Activated CD4-positive, alpha-beta T cell treated with anti-CD3 and anti-CD28 coated beads, Interleukin-2, amount 50 U/mL, for 1 hour (primary cell): ENCODE measurements around the gene SLC16A3.
"Not testable (repeated sequence)": the region's sequence is repeated elsewhere in the genome, so short reads cannot be mapped to it uniquely, and the experiment has no call there.

ENCODE experiments used
- DNase-seq: peaks from one replicate; pipeline ENCODE4 v3.0.0-alpha.2; 2020

Gene SLC16A3

DNA sequence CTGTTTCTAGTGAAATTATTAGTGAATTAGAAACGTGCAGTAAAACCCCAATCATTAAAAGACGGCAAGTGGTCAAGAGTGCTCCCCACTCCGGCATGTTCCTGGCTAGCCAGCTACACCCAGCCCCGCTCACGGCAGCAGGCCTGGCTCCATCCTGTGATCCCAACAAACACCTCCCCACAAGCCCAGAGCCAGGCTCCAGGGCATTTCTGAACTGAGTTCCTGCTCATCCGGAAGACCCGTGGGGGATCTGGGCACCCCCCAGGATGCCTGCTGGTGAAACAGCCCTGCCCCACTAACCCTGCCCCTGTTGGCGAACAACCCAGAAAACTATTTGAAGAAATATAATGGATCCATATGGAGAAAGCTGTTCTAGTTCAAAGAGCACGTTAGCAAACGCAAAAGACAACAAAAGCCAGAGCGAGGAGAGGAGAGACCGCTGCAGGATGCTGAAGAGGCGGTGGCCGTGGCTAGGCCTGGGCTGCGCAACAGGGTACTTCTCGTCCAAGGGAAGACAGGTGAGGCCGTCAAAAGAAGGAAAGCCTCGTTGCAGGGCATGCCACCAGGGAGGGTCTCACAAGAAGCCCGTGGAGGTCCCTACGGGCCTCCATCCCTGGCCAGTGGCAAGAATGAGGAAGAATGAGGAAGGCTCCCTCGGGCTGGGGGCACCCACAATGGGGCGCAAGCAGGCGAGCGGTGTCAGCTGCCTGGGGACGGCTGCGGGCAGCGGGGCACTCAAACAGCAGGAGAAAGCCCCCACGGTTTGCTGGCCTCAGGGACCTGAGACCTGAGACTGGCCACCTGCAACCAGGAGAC is 19.2 kb downstream of the SLC16A3 start:
- no peak for DNase-seq

DNA sequence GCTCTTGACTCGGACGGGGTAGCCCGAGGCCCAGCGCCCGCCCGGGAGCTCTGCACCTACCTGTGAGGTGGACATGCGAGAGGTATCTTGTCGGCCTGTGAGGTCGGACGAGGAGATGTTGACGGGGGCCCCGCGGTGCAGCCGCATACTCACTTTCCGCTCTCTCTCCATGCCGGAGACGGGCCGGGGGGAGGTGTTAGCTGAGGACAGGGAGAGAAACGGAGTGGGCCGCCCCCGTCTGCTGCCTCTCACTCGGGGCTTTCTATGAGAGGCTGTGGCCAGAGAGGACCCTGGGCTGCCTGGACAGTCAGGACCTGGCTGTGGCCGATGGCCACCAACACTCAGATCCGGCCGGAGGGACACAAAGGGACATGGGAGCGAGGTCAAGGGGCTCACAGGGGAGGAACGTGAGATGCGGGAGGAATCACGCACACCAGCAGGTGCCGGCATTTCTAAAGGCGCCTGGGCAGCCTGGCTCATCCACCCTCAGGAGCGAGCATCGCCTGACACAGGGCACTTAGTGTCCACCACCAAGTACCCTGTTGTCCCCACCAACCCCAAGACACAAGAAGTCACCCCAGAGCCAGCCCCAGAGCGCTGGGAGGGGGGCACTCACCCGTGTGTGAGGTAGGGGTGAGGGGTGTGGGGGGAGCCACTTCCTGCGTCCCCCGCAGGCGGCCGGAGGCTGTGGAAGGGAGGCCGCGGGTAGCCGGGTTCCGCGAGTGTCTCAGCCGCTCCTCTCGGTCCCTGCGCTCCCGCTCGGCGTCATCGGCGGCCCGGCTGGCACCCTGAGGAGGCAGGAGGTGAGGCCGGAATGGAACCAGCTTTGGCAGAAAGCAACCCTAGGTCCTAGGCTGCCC is 20.2 kb downstream of the SLC16A3 start:
- DNase-seq = no peak

DNA sequence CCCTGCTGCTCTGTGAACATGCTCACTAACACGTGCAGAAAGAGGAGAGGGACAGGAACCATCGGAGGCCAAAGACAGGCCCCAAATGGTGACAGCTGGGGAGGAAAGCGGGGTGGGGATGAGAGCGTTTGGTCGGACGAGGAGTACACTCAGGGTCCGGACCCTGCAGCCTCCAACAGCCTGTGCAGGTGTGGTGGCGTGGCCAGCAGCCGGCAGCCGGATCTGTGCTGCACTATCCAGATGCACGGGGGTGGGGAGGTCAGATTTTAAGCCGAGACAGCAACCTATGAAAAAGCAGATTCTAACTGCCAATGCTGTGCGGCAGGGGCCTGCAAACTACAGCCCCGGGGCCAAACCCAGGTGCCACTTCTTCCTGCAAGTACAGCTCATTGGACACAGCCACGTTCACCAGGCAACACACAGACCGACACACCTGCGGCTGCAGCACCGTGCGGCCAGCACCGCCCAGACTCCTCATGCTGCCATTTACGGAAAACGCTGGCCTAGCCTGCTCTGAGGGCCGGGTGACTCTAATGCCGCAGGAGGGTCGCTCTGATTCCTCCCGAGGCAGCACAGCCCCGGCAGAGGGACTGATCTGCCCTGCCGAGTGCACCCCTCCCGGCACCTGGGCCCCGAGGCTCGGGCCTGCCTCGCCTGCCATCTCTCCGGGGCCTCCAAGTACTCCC is 21.2 kb downstream of the SLC16A3 start:
- DNase-seq = no peak

DNA sequence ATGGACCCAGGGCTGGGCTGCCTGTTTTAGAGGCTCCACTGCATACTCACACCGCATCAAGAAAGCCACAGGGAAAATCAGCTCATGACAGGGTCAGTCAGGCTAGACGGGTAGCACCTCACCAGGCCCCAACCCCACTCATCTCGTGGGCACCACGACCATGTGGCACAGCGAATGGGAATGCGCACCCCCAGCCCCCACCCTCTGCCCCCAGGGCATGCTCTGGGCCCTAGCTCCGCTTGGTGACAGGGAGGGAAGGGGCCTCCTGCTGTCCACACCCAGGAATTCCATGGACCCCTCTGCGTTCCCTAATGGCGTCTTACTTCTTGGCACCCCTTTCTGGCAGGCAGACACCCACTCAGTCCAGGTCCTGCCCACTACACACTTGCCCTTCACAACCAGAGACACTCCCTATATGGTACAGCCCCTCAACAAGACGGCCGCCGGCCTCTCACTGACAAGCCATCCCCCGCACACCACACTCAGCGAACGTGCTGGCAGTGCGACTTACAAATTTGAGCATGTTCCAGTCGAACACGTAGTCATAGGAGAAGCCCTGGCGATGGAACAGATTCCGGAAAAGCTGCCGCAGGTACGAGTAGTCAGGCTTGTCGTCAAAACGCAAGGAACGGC is 22.1 kb downstream of the SLC16A3 start:
- DNase-seq = no peak

DNA sequence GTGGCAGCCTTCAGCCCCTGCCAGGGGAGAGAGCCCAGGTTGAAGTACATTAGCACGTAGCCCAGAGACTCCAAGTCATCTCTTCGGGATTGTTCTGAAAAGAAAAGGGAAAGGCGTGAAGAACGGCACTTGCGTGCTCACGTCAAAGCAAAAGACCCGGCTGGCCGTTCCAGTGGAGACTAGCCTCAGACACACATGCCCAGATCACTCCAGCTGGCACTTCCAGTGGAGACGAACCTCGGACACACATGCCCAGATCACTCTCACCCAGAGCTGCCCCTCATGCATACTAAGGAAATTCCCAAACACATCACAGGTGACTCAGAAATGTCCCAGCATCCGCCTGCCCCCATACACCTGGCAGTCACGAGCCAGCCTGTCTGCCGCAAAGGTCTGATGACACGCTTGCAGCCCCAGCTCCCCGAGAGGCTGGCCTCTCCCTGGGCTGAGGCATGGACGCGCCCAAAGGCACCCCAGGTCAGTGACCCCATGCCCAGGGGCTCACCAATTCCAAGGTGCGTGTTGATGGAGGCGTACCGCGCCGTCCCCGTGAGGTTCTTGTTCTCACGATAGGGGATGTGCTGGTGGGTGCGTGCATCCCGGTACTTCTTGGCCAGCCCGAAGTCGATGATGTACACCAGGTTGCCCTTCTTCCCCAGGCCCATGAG is 23.8 kb downstream of the SLC16A3 start:
- DNase-seq = no peak

DNA sequence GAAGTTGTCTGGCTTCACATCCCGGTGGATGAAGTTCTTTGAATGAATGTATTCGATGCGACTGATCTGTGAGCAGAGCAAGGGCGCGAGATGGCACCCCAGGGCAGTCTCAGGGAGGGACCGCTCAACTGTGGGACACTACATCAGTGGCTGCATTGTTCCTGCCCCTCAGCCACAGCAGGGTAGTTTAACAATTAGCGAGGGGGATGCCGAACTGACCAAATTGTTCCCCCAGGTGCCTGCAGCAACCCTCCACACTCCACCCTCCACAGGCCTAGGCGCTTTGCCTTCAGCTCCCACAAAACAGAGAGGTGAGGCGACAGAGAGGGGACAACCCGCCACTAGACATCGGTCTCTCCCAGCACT is 24.3 kb downstream of the SLC16A3 start:
- DNase-seq = no peak

DNA sequence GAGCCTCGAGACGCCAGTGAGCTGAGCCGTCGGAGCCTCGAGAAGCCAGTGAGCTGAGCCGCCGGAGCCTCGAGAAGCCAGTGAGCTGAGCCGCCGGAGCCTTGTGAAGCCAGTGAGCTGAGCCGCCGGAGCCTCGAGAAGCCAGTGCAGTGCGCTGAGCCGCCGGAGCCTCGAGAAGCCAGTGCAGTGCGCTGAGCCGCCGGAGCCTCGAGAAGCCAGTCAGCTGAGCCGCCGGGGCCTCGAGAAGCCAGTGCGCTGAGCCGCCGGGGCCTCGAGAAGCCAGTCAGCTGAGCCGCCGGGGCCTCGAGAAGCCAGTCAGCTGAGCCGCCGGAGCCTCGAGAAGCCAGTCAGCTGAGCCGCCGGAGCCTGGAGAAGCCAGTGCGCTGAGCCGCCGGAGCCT is 25.3 kb downstream of the SLC16A3 start:
- DNase-seq = not testable (repeated sequence)

DNA sequence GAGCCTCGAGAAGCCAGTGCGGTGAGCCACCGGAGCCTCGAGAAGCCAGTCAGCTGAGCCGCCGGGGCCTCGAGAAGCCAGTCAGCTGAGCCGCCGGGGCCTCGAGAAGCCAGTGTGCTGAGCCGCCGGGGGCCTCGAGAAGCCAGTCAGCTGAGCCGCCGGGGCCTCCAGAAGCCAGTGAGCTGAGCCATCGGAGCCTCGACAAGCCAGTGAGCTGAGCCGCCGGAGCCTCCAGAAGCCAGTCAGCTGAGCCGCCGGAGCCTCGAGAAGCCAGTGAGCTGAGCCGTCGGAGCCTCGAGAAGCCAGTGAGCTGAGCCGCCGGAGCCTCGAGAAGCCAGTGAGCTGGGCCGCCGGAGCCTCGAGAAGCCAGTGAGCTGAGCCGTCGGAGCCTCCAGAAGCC is 25.9 kb downstream of the SLC16A3 start:
- DNase-seq = not testable (repeated sequence)

DNA sequence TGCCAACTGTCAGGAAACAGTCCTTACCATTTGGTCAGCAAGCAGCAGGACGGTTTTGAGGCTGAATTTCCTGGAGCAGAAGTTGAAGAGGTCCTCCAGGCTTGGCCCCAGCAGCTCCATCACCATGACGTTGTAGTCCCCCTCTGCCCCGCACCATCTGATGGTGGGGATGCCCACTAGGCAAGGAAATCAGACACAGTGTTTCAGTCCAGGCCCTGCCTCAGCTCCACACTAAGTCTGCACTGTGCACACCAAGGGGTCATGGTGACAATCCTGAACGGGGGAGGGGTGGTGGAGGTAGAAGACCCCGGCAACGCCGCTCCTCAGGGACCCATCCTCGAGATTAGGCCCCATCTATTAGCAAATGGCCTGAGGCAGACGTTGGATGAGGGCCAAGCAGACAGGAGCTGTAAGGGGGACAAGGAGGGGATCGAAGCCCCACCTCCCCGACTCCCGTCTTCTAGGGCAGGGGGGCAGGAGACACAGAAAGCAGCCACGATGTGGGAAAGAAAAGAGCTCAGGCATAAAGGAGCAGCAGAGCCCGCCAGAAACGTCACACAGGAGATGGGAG is 26.6 kb downstream of the SLC16A3 start:
- no peak for DNase-seq

DNA sequence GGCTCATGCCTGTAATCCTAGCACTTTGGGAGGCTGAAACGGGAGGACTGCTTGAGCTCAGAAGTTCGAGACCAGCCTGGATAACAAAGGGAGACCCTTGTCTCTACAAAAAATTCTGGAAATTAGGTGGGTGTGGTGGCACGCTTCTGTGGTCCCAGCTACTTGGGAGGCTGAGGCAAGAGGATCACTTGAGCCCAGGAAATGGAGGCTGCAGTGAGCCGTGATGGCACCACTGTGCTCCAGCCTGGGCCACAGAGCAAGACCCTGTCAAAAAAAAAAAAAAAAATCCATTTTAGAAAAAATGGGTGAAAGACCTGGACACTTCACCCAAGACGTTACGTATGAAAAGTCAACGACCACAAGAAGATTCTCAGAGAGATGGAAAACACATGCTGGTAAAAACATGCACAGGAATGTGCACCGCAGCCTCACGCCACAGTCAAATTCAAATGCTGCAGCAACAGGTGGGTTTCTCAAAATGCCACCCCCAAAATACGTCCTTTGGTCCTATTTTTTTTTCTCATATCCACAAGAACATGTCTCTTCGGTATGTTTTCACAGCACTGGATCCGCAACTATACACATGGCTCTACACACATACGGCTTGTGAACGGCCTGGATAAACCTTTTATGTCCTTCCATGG is 27.5 kb downstream of the SLC16A3 start:
- no peak for DNase-seq

DNA sequence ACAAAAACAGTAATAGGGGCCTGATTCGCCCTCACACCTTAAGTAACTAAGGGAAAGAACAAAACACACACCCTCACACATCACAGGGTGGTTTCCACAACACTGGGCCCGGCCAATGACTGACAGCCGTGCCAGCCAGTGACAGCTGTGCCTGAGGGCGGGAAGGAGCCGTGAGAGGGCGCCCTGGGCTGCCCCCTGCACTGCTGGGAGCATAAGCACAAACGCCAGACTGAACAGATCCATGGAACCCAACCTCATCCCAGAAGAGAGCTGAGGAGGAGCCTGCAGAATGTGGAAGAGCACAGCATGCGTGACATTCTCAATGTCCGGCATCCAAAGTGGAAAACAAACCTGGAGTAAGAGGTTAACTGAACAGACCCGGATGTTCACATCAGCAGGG is 28.6 kb downstream of the SLC16A3 start:
- DNase-seq = peak; percentile 58

DNA sequence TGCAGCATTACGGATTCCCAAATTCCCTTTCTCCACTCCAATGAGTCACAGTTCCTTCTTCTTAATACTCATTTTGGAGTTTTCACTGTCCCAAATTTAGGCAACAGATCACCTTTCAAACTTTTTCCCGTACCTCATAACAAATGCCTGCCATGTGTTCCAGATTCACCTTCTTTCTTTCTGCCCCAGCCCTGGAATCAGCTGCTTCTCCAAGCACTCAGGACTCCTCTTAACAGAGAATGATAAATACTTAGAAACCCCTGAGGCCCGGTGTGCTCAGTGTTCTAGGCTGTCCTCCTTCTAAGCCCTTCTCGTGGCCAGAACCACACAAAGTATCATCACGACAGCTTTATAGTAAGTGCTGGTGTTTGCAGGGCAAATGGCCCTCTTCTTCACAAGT is 29.7 kb downstream of the SLC16A3 start:
- no peak for DNase-seq

DNA sequence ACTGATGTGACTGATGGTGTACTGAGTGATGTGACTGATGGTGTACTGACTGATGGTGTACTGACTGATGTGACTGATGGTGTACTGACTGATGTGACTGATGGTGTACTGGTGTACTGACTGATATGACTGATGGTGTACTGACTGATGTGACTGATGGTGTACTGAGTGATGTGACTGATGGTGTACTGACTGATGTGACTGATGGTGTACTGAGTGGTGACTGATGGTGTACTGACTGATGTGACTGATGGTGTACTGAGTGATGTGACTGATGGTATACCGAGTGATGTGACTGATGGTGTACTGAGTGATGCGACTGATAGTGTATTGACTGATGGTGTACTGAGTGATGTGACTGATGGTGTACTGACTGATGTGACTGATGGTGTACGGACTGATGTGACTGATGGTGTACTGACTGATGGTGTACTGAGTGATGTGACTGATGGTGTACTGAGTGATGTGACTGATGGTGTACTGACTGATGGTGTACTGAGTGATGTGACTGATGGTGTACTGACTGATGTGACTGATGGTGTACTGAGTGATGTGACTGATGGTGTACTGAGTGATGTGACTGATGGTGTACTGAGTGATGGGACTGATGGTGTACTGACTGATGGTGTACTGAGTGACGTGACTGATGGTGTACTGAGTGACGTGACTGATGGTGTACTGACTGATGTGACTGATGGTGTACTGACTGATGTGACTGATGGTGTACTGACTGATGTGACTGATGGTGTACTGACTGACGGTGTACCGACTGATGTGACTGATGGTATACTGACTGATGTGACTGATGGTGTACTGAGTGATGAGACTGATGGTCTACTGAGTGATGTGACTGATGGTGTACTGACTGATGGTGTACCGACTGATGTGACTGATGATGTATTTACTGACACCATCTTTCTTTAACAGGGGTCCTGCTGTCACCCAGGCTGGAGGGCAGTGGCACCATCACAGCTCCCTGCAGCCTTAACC is 31.4 kb downstream of the SLC16A3 start:
- DNase-seq = not testable (repeated sequence)

DNA sequence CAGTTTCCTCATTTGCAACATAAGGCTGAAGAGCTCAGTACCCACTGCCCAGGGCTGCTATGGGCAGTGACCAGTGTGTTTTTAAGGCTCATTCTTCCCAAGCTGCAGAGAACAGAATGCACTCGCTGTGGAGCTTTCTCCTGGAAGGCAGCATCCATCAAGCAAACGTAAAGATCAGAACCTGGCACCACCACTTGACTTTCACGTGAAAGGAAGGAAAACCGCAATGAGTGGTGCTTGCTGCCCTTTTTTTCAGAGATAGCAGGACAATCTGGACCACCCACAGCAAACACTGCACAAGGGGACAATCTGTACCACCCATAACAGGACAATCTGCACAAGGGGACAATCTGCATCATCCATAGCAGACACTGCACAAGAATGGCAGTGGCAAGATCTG is 33.5 kb downstream of the SLC16A3 start:
- DNase-seq = no peak

DNA sequence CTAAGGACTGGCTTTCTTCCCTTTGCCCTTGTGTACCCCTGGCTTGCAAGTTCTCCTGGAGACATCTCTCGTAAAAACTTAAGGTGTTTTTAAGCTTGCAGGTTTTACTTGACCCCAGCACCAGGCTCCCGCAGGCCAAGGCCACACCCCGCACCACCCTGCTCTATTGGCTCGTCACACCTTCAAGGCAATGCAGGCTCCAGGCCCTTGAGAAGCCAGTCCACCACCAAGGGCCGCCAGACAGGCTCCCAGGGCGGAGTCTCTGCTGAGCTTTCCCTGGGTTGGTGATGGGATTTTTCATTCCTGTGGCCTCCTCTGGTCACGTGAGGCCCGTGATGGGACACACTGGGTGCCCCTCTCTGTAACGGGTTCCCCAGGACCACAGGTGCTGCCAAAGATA is 34.8 kb downstream of the SLC16A3 start:
- no peak for DNase-seq

DNA sequence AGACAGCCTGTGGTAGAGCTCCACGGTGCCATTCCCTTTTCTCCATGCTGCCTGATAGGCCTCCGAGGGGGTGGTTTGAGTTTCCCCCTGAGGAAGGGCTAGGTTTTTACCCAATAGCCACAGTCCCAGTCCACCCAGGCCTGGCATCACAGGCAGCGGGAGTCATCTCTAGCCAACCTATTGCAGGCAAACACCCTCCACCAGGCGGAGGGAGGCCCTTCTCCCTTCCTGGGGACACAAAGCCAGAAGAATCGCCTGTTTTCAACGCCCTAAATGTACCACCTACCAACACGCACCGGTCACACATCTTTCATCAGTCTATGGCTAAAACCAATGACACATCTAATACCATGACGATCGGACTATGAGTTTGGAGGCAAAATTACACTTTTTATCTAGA is 37.3 kb downstream of the SLC16A3 start:
- no peak for DNase-seq

DNA sequence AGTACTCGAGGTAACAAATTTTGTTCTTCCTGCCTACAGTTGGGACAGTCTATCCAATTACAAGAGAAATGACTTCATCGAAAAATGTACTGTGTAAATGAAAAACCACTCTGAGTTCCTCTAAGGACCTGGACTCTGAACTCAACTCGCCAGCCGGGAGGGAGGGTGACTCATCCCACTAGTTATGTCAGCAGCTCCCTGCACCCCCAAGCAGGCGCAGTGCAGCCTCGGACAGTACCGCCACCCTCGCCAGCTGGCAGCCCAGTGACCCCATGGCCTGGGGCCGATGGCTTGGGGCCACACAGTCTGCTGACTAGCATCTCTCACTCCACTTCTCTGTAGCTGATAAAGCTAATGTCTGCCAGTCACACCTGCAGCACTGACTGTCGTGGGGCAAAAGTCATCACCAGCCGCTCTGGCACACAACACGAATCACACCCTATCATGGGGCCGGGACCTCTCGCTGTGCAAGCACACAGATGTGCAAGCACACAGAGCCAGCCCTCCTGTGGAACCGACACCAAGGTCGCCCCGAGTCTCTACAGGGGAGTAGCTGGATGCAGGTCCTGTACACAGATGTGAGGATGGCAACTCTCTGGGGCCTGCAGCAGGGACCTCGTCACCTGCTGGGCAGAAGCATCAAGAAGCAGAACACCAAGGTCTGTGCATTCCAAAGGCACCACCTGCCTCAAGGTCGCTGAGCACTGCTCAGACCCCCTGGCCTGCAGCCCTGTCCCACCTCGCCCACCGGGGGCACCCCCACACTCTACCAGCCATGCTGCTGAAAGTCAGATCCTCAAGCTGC is 38.9 kb downstream of the SLC16A3 start:
- DNase-seq = peak; percentile 33

DNA sequence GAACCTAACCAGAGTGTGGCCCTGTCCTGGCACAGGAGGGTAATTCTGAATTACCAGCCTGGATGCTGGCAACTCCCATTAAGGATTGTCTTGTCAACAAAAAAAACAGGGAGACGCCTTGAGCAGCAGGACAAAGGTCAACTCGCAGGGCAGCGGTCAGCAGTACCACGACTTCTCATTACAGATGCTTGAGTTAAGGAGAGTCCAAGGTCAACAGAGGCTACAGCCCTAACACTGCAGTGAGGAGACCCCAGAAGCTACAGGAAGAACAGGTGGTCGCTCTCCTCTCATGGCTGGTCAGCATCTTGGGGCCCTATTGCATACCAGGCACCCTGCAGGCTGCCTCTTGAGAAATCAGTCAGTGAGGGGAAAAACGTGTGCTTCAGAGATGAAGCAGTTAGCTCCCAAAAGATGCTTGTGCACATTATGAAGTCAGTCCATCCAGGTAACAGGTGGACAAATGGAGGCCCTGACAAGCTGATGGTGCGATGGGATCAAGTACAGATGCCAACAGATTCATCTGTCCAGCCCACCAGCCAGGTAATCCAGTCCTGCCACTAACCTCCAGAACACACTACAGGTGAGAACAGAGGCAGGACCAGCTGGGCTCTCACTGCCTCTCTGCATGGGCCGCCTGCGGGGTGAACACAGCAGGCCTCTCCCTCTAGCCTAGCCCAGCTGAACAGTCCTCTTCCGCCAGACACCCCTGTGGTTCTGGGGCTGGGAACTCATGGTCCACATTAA is 40.5 kb downstream of the SLC16A3 start:
- no peak for DNase-seq
